Measurements from ENCODE around the gene PITX2.

The PITX2 gene

DNA sequence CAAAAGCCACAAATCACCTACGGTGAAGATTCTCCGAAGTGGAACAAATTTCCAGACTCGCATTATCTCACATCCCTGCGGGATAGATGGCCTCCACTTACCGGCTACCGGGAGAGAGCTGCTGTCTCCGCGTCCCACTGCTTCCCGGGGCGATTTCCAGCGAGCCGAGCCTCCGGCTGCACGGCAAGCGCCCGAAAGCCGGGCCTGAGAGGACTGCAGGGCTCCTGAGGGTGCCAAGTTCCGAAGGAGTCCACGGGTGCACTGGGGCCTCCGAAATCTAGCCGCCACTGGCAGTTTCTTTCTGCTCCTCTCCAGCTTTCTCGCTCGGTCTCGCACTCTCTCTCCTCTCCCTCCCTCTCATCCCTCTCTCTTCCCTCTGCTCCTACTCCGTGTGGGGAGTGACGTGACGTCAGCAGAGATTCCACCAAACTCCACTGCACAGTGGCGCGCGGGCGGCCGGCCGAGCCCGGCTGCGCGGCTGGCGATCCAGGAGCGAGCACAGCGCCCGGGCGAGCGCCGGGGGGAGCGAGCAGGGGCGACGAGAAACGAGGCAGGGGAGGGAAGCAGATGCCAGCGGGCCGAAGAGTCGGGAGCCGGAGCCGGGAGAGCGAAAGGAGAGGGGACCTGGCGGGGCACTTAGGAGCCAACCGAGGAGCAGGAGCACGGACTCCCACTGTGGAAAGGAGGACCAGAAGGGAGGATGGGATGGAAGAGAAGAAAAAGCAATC, 14.0 kb upstream of the PITX2 start:
- peak overlapping the region; percentile 12 for H3K4me3 ChIP-seq (ENCODE audit: low read depth, low read length)
- TF ChIP-seq, protein P1, sequence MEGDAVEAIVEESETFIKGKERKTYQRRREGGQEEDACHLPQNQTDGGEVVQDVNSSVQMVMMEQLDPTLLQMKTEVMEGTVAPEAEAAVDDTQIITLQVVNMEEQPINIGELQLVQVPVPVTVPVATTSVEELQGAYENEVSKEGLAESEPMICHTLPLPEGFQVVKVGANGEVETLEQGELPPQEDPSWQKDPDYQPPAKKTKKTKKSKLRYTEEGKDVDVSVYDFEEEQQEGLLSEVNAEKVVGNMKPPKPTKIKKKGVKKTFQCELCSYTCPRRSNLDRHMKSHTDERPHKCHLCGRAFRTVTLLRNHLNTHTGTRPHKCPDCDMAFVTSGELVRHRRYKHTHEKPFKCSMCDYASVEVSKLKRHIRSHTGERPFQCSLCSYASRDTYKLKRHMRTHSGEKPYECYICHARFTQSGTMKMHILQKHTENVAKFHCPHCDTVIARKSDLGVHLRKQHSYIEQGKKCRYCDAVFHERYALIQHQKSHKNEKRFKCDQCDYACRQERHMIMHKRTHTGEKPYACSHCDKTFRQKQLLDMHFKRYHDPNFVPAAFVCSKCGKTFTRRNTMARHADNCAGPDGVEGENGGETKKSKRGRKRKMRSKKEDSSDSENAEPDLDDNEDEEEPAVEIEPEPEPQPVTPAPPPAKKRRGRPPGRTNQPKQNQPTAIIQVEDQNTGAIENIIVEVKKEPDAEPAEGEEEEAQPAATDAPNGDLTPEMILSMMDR (IDR thresholded peaks at IDR 0.05; ENCODE audit: low read depth, low read length): no peak
- no peak for DNase-seq (ENCODE audit: low read depth, low spot score)
- in situ Hi-C loops (cut with HindIII; ENCODE audit: low sequenced_read_pairs): no loop called here

DNA sequence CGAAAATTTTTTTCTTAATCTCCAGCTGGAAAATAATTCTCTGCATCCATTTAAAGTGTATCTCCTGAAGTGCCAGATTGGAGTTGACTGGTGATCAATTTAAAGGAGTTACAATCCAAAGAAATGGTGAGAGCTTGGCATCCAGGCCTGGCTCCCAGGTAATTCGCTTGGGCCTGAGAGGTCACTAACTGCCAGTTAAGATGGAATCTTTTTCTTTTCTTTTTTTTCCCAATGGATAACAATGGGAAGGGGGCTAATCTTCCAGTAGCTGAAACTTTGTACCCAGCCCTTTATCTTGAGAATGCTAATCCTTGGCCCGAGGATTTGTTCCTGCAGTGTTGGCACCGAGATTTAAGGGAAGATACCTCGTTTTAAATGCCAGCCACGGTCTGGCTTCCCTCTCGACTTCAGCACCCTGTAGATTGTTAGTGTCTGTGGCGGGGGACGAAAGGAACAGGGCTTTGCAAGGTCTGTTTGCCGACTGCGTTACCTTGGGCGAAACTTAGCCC, 13.3 kb upstream of the PITX2 start:
- no peak for DNase-seq (ENCODE audit: low read depth, low spot score)
- TF ChIP-seq, protein P1 (IDR thresholded peaks at IDR 0.05; ENCODE audit: low read depth, low read length): no peak
- no peak overlapping the region for H3K4me3 ChIP-seq (ENCODE audit: low read depth, low read length)
- in situ Hi-C loops (cut with HindIII; ENCODE audit: low sequenced_read_pairs): no loop called here

DNA sequence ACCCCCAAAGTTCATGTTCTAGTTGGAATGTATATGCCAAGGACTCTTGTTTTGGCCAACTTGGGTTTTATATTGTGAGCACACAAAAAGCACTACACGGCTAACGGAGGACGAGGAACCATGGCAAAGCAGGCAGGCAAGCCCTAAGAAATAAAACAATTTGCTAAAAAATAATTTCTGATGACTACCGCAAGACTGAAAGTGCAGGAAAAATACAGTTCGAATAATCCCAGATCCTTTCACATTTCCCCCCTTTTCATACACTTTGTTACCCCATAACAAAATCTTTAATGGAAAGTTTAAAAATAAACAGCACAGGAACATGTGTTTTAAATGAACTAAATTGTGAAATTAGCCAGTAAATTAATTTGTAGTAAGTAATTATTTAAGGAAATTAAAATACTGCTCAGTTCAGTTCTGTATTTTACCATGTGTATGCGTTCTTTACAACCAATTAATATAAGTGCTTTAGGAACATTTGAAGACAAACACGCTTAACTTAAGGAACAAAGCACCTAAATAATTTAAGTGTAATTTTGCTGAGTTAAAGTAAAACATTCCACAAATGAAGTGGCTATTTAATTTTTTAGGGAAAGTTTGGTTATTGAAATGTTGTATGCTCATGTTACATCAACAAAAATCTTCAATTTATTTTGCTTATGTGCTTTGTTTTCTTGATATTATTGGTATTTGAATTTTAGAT, 12.4 kb upstream of the PITX2 start:
- DNase-seq (ENCODE audit: low read depth, low spot score): no peak
- no peak overlapping the region for H3K4me3 ChIP-seq (ENCODE audit: low read depth, low read length)
- in situ Hi-C loops (cut with HindIII; ENCODE audit: low sequenced_read_pairs): no loop called here
- TF ChIP-seq, protein P1 (IDR thresholded peaks at IDR 0.05; ENCODE audit: low read depth, low read length): no peak

DNA sequence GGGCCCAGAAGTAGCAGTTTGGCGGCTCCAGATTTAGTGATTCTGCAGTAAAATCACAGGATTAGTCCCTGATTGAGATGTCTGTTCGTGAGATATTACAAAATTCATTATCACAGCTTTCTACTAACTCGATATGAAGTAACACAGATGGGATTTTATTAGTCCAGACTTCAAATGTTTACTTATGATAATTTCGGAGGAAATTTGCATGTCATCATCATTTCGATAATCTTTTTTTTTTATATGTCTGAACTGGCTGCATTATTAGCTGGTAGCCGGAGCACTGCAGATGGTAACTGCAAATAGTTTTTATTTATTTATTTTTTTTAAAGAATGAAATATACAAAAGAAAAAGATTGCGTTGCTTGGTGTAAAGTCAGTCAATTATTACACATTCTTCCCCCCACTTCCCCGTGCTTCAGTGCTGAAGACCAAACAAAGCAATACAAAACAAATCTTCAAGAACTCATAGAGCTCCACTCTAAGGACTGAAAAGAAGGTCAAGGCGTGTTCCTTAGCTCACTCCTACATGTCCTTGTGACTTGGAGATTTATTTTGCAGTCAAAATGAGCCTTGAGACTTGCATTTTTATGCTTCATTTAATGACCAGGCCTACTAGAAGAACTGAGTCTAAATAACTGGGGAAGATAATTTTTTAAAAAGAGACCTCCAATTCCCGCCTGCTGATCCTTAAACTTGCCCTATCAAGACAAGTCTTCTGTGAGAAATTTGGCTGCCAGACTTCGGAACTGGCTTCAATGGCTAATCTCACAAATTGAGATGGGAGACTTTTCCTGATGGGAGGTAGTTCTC, 11.7 kb upstream of the PITX2 start:
- TF ChIP-seq, protein P1 (IDR thresholded peaks at IDR 0.05; ENCODE audit: low read depth, low read length): no peak
- no peak for DNase-seq (ENCODE audit: low read depth, low spot score)
- in situ Hi-C loops (cut with HindIII; ENCODE audit: low sequenced_read_pairs): no loop called here
- no peak overlapping the region for H3K4me3 ChIP-seq (ENCODE audit: low read depth, low read length)

DNA sequence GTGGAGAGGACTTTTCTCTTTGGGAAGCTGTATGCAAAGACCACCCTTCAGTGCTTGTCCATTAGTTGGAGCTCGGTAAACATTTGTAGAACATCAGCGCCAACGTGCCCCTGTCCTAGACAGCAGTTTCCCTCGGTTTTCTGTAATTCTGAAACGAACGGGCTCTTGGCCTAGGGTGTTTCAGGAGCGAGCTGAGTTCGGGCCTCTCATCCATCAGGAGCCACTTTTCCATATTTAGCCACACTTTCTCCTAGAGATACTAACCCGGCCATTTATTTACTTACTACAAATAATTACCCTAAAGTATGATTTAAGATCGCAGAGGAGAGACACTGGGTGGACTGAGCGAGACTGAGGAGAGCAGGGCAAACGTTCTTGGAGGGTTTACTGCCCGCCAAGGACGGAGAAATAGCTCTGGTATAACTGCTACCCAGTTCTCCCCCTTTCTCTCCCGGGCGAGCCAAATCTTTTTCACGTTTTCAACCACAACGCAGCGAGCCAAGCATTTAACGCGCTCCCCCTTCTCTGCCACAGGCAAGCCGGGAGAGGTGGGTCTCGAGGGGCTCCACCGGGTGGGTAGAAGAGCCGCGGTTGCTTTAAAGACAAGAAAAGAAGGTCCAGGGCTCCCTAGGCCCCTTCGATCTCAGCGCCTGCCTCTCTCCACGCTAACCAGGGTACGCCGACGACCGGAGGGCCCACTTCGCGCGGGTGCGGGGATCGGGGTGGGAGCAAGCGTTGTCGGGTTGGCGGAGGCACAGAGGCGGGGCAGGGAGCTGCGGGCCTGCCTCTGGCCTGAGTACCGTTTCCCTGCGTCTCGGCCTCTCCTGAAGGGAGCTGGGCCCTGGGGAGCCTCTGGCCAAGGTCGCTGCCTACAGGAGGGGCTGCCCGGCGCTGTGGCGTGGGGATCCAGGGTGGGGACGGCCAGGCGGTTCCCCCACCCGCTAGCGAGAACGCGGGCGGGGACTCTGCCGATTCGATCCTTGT, 10.8 kb upstream of the PITX2 start:
- no peak for DNase-seq (ENCODE audit: low read depth, low spot score)
- H3K4me3 ChIP-seq (ENCODE audit: low read depth, low read length): no peak overlapping the region
- in situ Hi-C loops (cut with HindIII; ENCODE audit: low sequenced_read_pairs): no loop called here

More for the DNA sequence above, 10.8 kb upstream of the PITX2 start:
- TF ChIP-seq, protein P1 (IDR thresholded peaks at IDR 0.05; ENCODE audit: low read depth, low read length): no peak

Measured in astrocyte of the spinal cord (primary cell).